Ovary (tissue), 9 donors: ENCODE measurements around the gene UBE2J1. TPM values are rescaled to one million over a fixed set of nuclear protein-coding genes. Genes with fewer than 3 reads are reported as not detected.

Experiments
- DNase-seq, 5 donors: peaks; one replicate each; pipeline ENCODE4 v3.0.0-alpha.2; 2019 to 2020
- H3K27ac ChIP-seq, 2 donors: fragments of 200-600 bp; one replicate each; pipeline versions ENCODE4 v1.5.1 to v1.8.0; 2019 to 2022
- H3K27me3 ChIP-seq: fragments of 200-600 bp; one replicate; pipeline ENCODE4 v1.8.0; 2022
- H3K36me3 ChIP-seq: fragments of 200-600 bp; sonication (generic); one replicate; pipeline ENCODE4 v1.5.1; 2019
- H3K4me1 ChIP-seq: one replicate; pipeline ENCODE4 v1.8.1; 2013; ENCODE audit warnings: mild to moderate bottlenecking, moderate library complexity; ENCODE audit not compliant: insufficient read depth
- H3K4me3 ChIP-seq: fragments of 200-600 bp; sonication (generic); one replicate; pipeline ENCODE4 v1.5.1; 2017
- H3K9me3 ChIP-seq, 2 donors: fragments of 200-600 bp in 1 of 2; sonication (generic) in 1 of 2; one replicate each; pipeline versions ENCODE4 v1.5.1 to v1.8.1; 2013 to 2019; ENCODE audit warnings: mild to moderate bottlenecking in 1 of 2, moderate library complexity in 1 of 2
- CTCF ChIP-seq, 3 donors: fragments of 450-650 bp in 2 of 3; fragments of 200-600 bp in 1 of 3; IDR thresholded peaks; one replicate each; pipeline versions ENCODE4 v1.5.1 to v1.8.0; 2016 to 2022; ENCODE audit warnings: antibody characterized with exemption in 3 of 3, mild to moderate bottlenecking in 1 of 3
- EP300 ChIP-seq: sonication (generic); formaldehyde crosslinking; IDR thresholded peaks from one replicate; pipeline ENCODE4 v1.6.1; 2017; ENCODE audit warnings: antibody characterized with exemption
- POLR2A ChIP-seq: fragments of 450-650 bp; IDR thresholded peaks from one replicate; pipeline ENCODE4 v1.6.1; 2017; ENCODE audit warnings: antibody characterized with exemption, mild to moderate bottlenecking, moderate library complexity
- WGBS, 3 donors: extraction: QIAGEN DNeasy Blood & Tissue Kit in 1 of 3; methylation state at CpG; one replicate each; pipeline versions ENCODE4 v1.1.5 to v1.1.7; 2013 to 2017; 5-methylcytosine and 5-hydroxymethylcytosine counted together
- intact Hi-C, 4 donors: fragments of 100-400 bp; cut with DNase I; formaldehyde crosslinking; loops; one replicate each; pipeline versions ENCODE4 v1.11.0 to v1.15.1; 2022 to 2023
- polyA plus RNA-seq, 2 donors: library from polyadenylated mRNA; stranded (reverse); fragments of 200-250 nt in 1 of 2; fragments of 350-450 nt in 1 of 2; fragmentation: Illumina TruSeq in 1 of 2; extraction: RNeasy Lipid Tissue Mini Kit (QIAGEN cat#74804) in 1 of 2; gene quantifications; one replicate each; pipeline ENCODE4 v1.2.3, GENCODE V29; 2013 to 2014
- total RNA-seq, 7 donors: library from RNA; depleted of rRNA in 2 of 7; stranded (reverse); fragments of >200 nt in 2 of 7; fragmentation: NEBNext Ultra II Directional in 3 of 7; extraction: Animal tissue kit (Norgen Biotek cat#: 25700) in 3 of 7; gene quantifications; one replicate each; pipeline versions ENCODE4 v1.1.0 to v1.2.4, GENCODE V29; 2016 to 2023
- donor health status: DM: no; HTN: no; CAD: no; lungs with moderate emphysema.
- donor health status: DM: no; HTN: no; CAD: no.
- donor health status: Bipolar disorder and iron deficiency.
- donor health status: DM: yes; HTN: yes; CAD: no.
- donor health status: DM: no; HTN: no; CAD: no.
- donor health status: DM: yes; HTN: yes; CAD: no.

UBE2J1 gene
- total and polyA plus RNA-seq, 9 donors = 21.6 to 48.6 (median 35.8) TPM

GRCh38 chr6:89284081-89284480 is 68.4 kb downstream of the UBE2J1 start:
- no peak for DNase-seq
- Histone ChIP-seq H3K9me3 (no peaks in the 10 kb centered on the region), H3K27me3 (no peaks in the 10 kb centered on the region), H3K27ac (no peak overlapping the region), H3K4me3 (no peak overlapping the region), H3K4me1 (no peaks in the 10 kb centered on the region), H3K36me3 (no peaks in the 10 kb centered on the region)
- intact Hi-C loops = no loop called here
- TF ChIP-seq CTCF (IDR thresholded peaks at IDR 0.05) = no peak
- TF ChIP-seq EP300 = no peak
- TF ChIP-seq POLR2A = no peak
- 90 to 95% (median 91%) methylated on average over 3 of the region's 3 CpGs for WGBS, 3 donors

- no peak overlapping the region for H3K4me3 ChIP-seq
- 89 to 90% (median 89%) methylated on average over 9 of the region's 9 CpGs for WGBS, 3 donors
- H3K36me3 ChIP-seq = no peaks in the 10 kb centered on the region
- H3K9me3 ChIP-seq = no peaks in the 10 kb centered on the region
- DNase-seq = no peak
- no peaks in the 10 kb centered on the region for H3K27me3 ChIP-seq
- intact Hi-C loops = no loop called here
- no peak overlapping the region for H3K27ac ChIP-seq
- H3K4me1 ChIP-seq = no peaks in the 10 kb centered on the region
- TF ChIP-seq EP300 (no peak), POLR2A (no peak), CTCF (IDR thresholded peaks at IDR 0.05) (no peak)
Observed at GRCh38 chr6:89282749-89283148, 69.8 kb downstream of the UBE2J1 start.

- WGBS, 3 donors = 63 to 76% (median 72%) methylated on average over 10 of the region's 10 CpGs
- Histone ChIP-seq H3K4me3 (no peak overlapping the region), H3K27ac (no peak overlapping the region), H3K4me1 (no peaks in the 10 kb centered on the region), H3K36me3 (no peaks in the 10 kb centered on the region), H3K9me3 (no peaks in the 10 kb centered on the region), H3K27me3 (no peaks in the 10 kb centered on the region)
- intact Hi-C loops = no loop called here
- no peak for DNase-seq
- TF ChIP-seq POLR2A (no peak), EP300 (no peak), CTCF (IDR thresholded peaks at IDR 0.05) (no peak)
Observed at GRCh38 chr6:89281779-89282246, 70.7 kb downstream of the UBE2J1 start.

GRCh38 chr6:89278956-89279355 is 73.6 kb downstream of the UBE2J1 start:
- Histone ChIP-seq H3K36me3 (no peaks in the 10 kb centered on the region), H3K9me3 (no peaks in the 10 kb centered on the region), H3K27me3 (no peaks in the 10 kb centered on the region), H3K27ac (no peak overlapping the region), H3K4me1 (no peaks in the 10 kb centered on the region), H3K4me3 (no peak overlapping the region)
- TF ChIP-seq EP300 = no peak
- no peak for TF ChIP-seq POLR2A
- TF ChIP-seq CTCF (IDR thresholded peaks at IDR 0.05) = no peak
- intact Hi-C loops = no loop called here
- 85 to 89% (median 89%) methylated on average over 9 of the region's 9 CpGs for WGBS, 3 donors
- no peak for DNase-seq

Other genes starting within 250 kb of the UBE2J1 start
- gene SRSF12, start 234.7 kb downstream of the UBE2J1 start, total RNA-seq = 1 to 10 TPM in 6 of 7 donors, under 1 TPM in 1; 0.83 to 9.8 (median 3.2) TPM
- gene SRSF12, start 234.7 kb downstream of the UBE2J1 start, polyA plus RNA-seq = 1 to 10 TPM; 1.1 to 1.9 TPM
- 10 to 100 TPM; 18.4 to 32.0 (median 27.7) TPM for gene PM20D2, start 206.7 kb downstream of the UBE2J1 start, total RNA-seq
- gene PM20D2, start 206.7 kb downstream of the UBE2J1 start, polyA plus RNA-seq = 10 to 100 TPM; 10.0 to 19.5 TPM
- gene GABRR1, start 135.4 kb downstream of the UBE2J1 start, total RNA-seq = not detected
- gene GABRR1, start 135.4 kb downstream of the UBE2J1 start, polyA plus RNA-seq = under 1 TPM in 1 of 2 donors, not detected in 1; 0.07 TPM
- gene GABRR2, start 37.4 kb downstream of the UBE2J1 start, total RNA-seq = 1 to 10 TPM in 1 of 7 donors, under 1 TPM in 5, not detected in 1; 0.24 to 1.1 (median 0.52) TPM
- under 1 TPM; 0.24 to 0.70 TPM for gene GABRR2, start 37.4 kb downstream of the UBE2J1 start, polyA plus RNA-seq
- gene RRAGD, start 59.6 kb upstream of the UBE2J1 start, total RNA-seq = 10 to 100 TPM in 1 of 7 donors, 1 to 10 TPM in 6; 3.1 to 12.9 (median 7.9) TPM
- gene RRAGD, start 59.6 kb upstream of the UBE2J1 start, polyA plus RNA-seq = 1 to 10 TPM in 1 of 2 donors, under 1 TPM in 1; 0.71 to 9.0 TPM
- 10 to 100 TPM; 24.0 to 50.1 (median 28.5) TPM for gene ANKRD6, start 80.4 kb upstream of the UBE2J1 start, total RNA-seq
- gene ANKRD6, start 80.4 kb upstream of the UBE2J1 start, polyA plus RNA-seq = 10 to 100 TPM; 14.7 to 19.8 TPM